ENCODE data around the gene PLEKHB2.

PLEKHB2 gene

GRCh38 chr2:131127981-131128380, 22.8 kb downstream of the PLEKHB2 start:
- no peak for DNase-seq (ENCODE audit: low read depth)
- no peak for TF ChIP-seq CTCF (conservative IDR thresholded peaks at IDR 0.05; ENCODE audit: low read depth, low read length)

GRCh38 chr2:131130298-131130596, 25.1 kb downstream of the PLEKHB2 start:
- no peak overlapping the region for H3K4me3 ChIP-seq (ENCODE audit: low read depth, low read length)
- TF ChIP-seq CTCF (conservative IDR thresholded peaks at IDR 0.05; ENCODE audit: low read depth, low read length) = no peak
- no peak for DNase-seq (ENCODE audit: low read depth)

More at GRCh38 chr2:131127981-131128380, 22.8 kb downstream of the PLEKHB2 start:
- no peak overlapping the region for H3K4me3 ChIP-seq (ENCODE audit: low read depth, low read length)

- no peak for DNase-seq (ENCODE audit: low read depth)
- no peak overlapping the region for H3K4me3 ChIP-seq (ENCODE audit: low read depth, low read length)
- peak; percentile 1 for TF ChIP-seq CTCF (conservative IDR thresholded peaks at IDR 0.05; ENCODE audit: low read depth, low read length)
Measured at GRCh38 chr2:131132729-131133128, 27.6 kb downstream of the PLEKHB2 start.

GRCh38 chr2:131140581-131140980, 35.4 kb downstream of the PLEKHB2 start:
- H3K4me3 ChIP-seq (ENCODE audit: low read depth, low read length) = no peak overlapping the region
- DNase-seq (ENCODE audit: low read depth) = no peak
- no peak for TF ChIP-seq CTCF (conservative IDR thresholded peaks at IDR 0.05; ENCODE audit: low read depth, low read length)

- H3K4me3 ChIP-seq (ENCODE audit: low read depth, low read length) = no peak overlapping the region
- no peak for DNase-seq (ENCODE audit: low read depth)
- no peak for TF ChIP-seq CTCF (conservative IDR thresholded peaks at IDR 0.05; ENCODE audit: low read depth, low read length)
Measured at GRCh38 chr2:131142849-131143248, 37.7 kb downstream of the PLEKHB2 start.

- no peak for DNase-seq (ENCODE audit: low read depth)
- no peak overlapping the region for H3K4me3 ChIP-seq (ENCODE audit: low read depth, low read length)
- TF ChIP-seq CTCF (conservative IDR thresholded peaks at IDR 0.05; ENCODE audit: low read depth, low read length) = no peak
Measured at GRCh38 chr2:131143803-131144202, 38.7 kb downstream of the PLEKHB2 start.

- no peak for DNase-seq (ENCODE audit: low read depth)
- no peak overlapping the region for H3K4me3 ChIP-seq (ENCODE audit: low read depth, low read length)
- no peak for TF ChIP-seq CTCF (conservative IDR thresholded peaks at IDR 0.05; ENCODE audit: low read depth, low read length)
Measured at GRCh38 chr2:131145040-131145439, 39.9 kb downstream of the PLEKHB2 start.
